Measurements from ENCODE around the gene ASS1.

- no peak for TF ChIP-seq REST (IDR thresholded peaks at IDR 0.05)
- no peak for TF ChIP-seq CTCF (IDR thresholded peaks at IDR 0.05)
- TF ChIP-seq RAD21 (conservative IDR thresholded peaks at IDR 0.05 in 1 of 2, IDR thresholded peaks at IDR 0.05 in 1 of 2): no peak
- TF ChIP-seq MYC (IDR thresholded peaks at IDR 0.05; ENCODE audit: borderline replicate concordance, low read length): no peak
Measured at GRCh38 chr9:130488621-130489330, 44.0 kb downstream of the ASS1 start.

All from A549 (cell line).